K562 (cell line): ENCODE results near the gene PLS1.

ENCODE experiments used
- ATF3 ChIP-seq, 2 experiments: fragments of 450-650 bp in 1 of 2; sonication (generic) in 1 of 2; formaldehyde crosslinking in 1 of 2; IDR thresholded peaks in 1 of 2; conservative IDR thresholded peaks in 1 of 2; 2 replicates each; pipeline versions ENCODE4 v1.6.1 to v1.8.1; 2016 to 2023; ENCODE audit warnings: mild to moderate bottlenecking in 2 of 2, moderate library complexity in 2 of 2, inconsistent platforms in 1 of 2, missing genetic modification reagents in 1 of 2
- BHLHE40 ChIP-seq: IDR thresholded peaks from 2 replicates; pipeline ENCODE4 v1.6.1; 2011; ENCODE audit warnings: low read length, improper control_type of control experiment
- CTCF ChIP-seq, 3 experiments: IDR thresholded peaks in 2 of 3; conservative IDR thresholded peaks in 1 of 3; 2 replicates each; pipeline ENCODE4 v1.5.1; 2011 to 2012; ENCODE audit warnings: low read length in 3 of 3, mild to moderate bottlenecking in 3 of 3, control low read depth in 2 of 3, improper control_type of control experiment in 1 of 3, inconsistent platforms in 1 of 3, low read depth in 1 of 3, mixed read lengths in 1 of 3, moderate library complexity in 1 of 3; ENCODE audit not compliant: insufficient read depth in 2 of 3
- PHB2 ChIP-seq: fragments of 450-650 bp; IDR thresholded peaks from 2 replicates; pipeline ENCODE4 v1.6.1; 2017; ENCODE audit warnings: low read depth
- SNIP1 ChIP-seq: fragments of 450-650 bp; IDR thresholded peaks from 2 replicates; pipeline ENCODE4 v1.7.1; 2017; ENCODE audit warnings: low read depth, mild to moderate bottlenecking
- USF1 ChIP-seq: sonication (generic); formaldehyde crosslinking; IDR thresholded peaks from 2 replicates; pipeline ENCODE4 v1.9.0; 2022; ENCODE audit warnings: mild to moderate bottlenecking, missing genetic modification reagents
- ZNF263 ChIP-seq: sonication (generic); formaldehyde crosslinking; IDR thresholded peaks from 2 replicates; pipeline ENCODE4 v1.8.0; 2022; ENCODE audit warnings: mild to moderate bottlenecking, missing genetic modification reagents, borderline replicate concordance
- ZNF311 ChIP-seq: fragments of 250-450 bp; sonication (Bioruptor Pico); IDR thresholded peaks from 2 replicates; pipeline ENCODE4 v1.4.0; 2020; ENCODE audit warnings: mild to moderate bottlenecking, moderate library complexity
- ZNF785 ChIP-seq: fragments of 250-450 bp; sonication (Bioruptor Pico); IDR thresholded peaks from 2 replicates; pipeline ENCODE4 v1.4.0; 2020; ENCODE audit warnings: mild to moderate bottlenecking
- ZNF79 ChIP-seq: fragments of 250-450 bp; sonication (Bioruptor Pico); IDR thresholded peaks from 2 replicates; pipeline ENCODE4 v1.4.0; 2020; ENCODE audit warnings: low read depth, mild to moderate bottlenecking, moderate library complexity

DNA sequence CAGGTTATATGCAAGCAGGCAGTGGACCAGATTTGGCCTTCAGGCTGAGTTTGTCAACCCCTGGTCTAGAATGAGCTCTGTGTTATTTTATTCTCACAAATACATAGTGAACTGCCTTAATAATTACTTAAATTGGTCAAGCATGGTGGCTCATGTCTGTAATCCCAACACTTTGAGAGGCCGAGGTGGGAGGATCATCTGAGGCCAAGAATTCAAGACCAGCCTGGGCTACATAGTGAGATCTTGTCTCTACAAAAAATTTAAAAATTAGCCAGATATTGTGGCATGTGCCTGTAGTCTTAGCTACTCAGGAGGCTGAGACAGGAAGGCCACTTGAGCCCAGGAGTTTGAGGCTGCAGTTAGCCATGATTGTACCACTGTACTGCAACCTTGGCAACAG is 15.0 kb downstream of the PLS1 start:
- TF ChIP-seq PHB2 (no peak), ZNF311 (CRISPR knock-in tag) (no peak), USF1 (CRISPR knock-in tag) (no peak), SNIP1 (no peak), ZNF263 (no peak), ZNF79 (CRISPR knock-in tag) (no peak), ZNF785 (CRISPR knock-in tag) (no peak), BHLHE40 (no peak), ATF3 (IDR thresholded peaks at IDR 0.05) (no peak), ATF3 (CRISPR knock-in tag; conservative IDR thresholded peaks at IDR 0.05) (no peak), CTCF (IDR thresholded peaks at IDR 0.05 in 2 of 3, conservative IDR thresholded peaks at IDR 0.05 in 1 of 3; ENCODE audit: insufficient read depth in 2 of 3, low read depth in 1 of 3, low read length in 3 of 3) (no peak)
